CD14-positive monocyte (primary cell): ENCODE measurements around the gene DENND6B. TPM values are rescaled to one million over a fixed set of nuclear protein-coding genes. Genes with fewer than 3 reads are reported as not detected.

ENCODE experiments used
- DNase-seq, 3 donors: peaks; one replicate each; pipeline ENCODE4 v3.0.0-alpha.2; 2011 to 2022
- H2AFZ ChIP-seq: 2 replicates; pipeline ENCODE4 v1.6.0; 2012; ENCODE audit warnings: mild to moderate bottlenecking, low read depth, low read length, inconsistent platforms; ENCODE audit not compliant: insufficient read depth, poor library complexity, severe bottlenecking
- H3K27ac ChIP-seq, 2 donors: 1 replicate in 1 of 2; 2 replicates in 1 of 2; pipeline ENCODE4 v1.5.1; 2012 to 2013; ENCODE audit warnings: low read length in 2 of 2, control low read depth in 1 of 2, inconsistent platforms in 1 of 2, low read depth in 1 of 2, mild to moderate bottlenecking in 1 of 2
- H3K27me3 ChIP-seq, 2 donors: one replicate each; pipeline versions ENCODE4 v1.6.0 to v1.6.1; 2011 to 2013; ENCODE audit warnings: low read length in 2 of 2; ENCODE audit not compliant: control insufficient read depth in 2 of 2, insufficient read depth in 2 of 2
- H3K36me3 ChIP-seq, 2 donors: replicated peaks in 1 of 2; 1 replicate in 1 of 2; 2 replicates in 1 of 2; pipeline versions ENCODE4 v1.5.1 to v1.6.1; 2012 to 2013; ENCODE audit warnings: low read length in 2 of 2, control low read depth in 1 of 2, inconsistent platforms in 1 of 2, mild to moderate bottlenecking in 1 of 2; ENCODE audit not compliant: insufficient read depth in 2 of 2, control insufficient read depth in 1 of 2
- H3K4me1 ChIP-seq, 2 donors: 1 replicate in 1 of 2; 2 replicates in 1 of 2; pipeline versions ENCODE4 v1.5.1 to v1.6.1; 2012 to 2013; ENCODE audit warnings: low read length in 2 of 2, control low read depth in 1 of 2, inconsistent platforms in 1 of 2, mild to moderate bottlenecking in 1 of 2, moderate library complexity in 1 of 2; ENCODE audit not compliant: insufficient read depth in 2 of 2, control insufficient read depth in 1 of 2
- H3K4me2 ChIP-seq: replicated peaks from 2 replicates; pipeline ENCODE3; 2012; ENCODE audit warnings: low read length, moderate library complexity, mild to moderate bottlenecking; ENCODE audit not compliant: poor library complexity, severe bottlenecking; ENCODE audit errors: extremely low read depth
- H3K4me3 ChIP-seq, 3 experiments: fragments of 200-600 bp in 1 of 3; sonication (generic) in 1 of 3; replicated peaks in 1 of 3; 1 replicate in 2 of 3; 2 replicates in 1 of 3; pipeline ENCODE4 v1.5.1; 2011 to 2013; ENCODE audit warnings: low read length in 3 of 3, mild to moderate bottlenecking in 3 of 3, control low read depth in 2 of 3, low read depth in 2 of 3, inconsistent platforms in 1 of 3, moderate library complexity in 1 of 3
- H3K79me2 ChIP-seq: 2 replicates; pipeline ENCODE4 v1.6.0; 2012; ENCODE audit warnings: mild to moderate bottlenecking, control low read depth, inconsistent platforms, low read length, moderate library complexity; ENCODE audit not compliant: insufficient read depth
- H3K9ac ChIP-seq: 2 replicates; pipeline ENCODE4 v1.6.0; 2017; ENCODE audit warnings: low read length, mild to moderate bottlenecking; ENCODE audit not compliant: insufficient read depth, poor library complexity, severe bottlenecking
- H3K9me3 ChIP-seq, 2 donors: replicated peaks in 1 of 2; 1 replicate in 1 of 2; 2 replicates in 1 of 2; pipeline versions ENCODE4 v1.5.1 to v1.6.1; 2012 to 2013; ENCODE audit warnings: low read length in 2 of 2, control low read depth in 1 of 2; ENCODE audit not compliant: control insufficient read depth in 1 of 2, insufficient read depth in 1 of 2
- H4K20me1 ChIP-seq: 2 replicates; pipeline ENCODE4 v1.6.0; 2012; ENCODE audit warnings: mild to moderate bottlenecking, low read length, control low read depth, moderate library complexity; ENCODE audit not compliant: insufficient read depth
- H3K27ac Mint-ChIP-seq, 7 donors: one replicate each; pipeline ENCODE4 v1.8.0; 2020; ENCODE audit warnings: mild to moderate bottlenecking in 7 of 7, mixed read lengths in 7 of 7, moderate library complexity in 6 of 7, inconsistent platforms in 2 of 7
- H3K27me3 Mint-ChIP-seq, 3 donors: one replicate each; pipeline ENCODE4 v1.8.0; 2021 to 2022; ENCODE audit warnings: low read depth in 3 of 3, mild to moderate bottlenecking in 3 of 3, mixed read lengths in 3 of 3, moderate library complexity in 3 of 3, inconsistent platforms in 1 of 3
- H3K36me3 Mint-ChIP-seq, 2 donors: one replicate each; pipeline ENCODE4 v1.8.0; 2020; ENCODE audit warnings: mixed read lengths in 2 of 2, inconsistent platforms in 1 of 2, mild to moderate bottlenecking in 1 of 2
- H3K4me1 Mint-ChIP-seq: one replicate; pipeline ENCODE4 v1.8.0; 2020; ENCODE audit warnings: mild to moderate bottlenecking, mixed read lengths
- H3K4me3 Mint-ChIP-seq, 2 donors: one replicate each; pipeline ENCODE4 v1.8.0; 2020; ENCODE audit warnings: mild to moderate bottlenecking in 2 of 2, mixed read lengths in 2 of 2, moderate library complexity in 1 of 2
- H3K9me3 Mint-ChIP-seq, 7 donors: one replicate each; pipeline ENCODE4 v1.8.0; 2020 to 2022; ENCODE audit warnings: mixed read lengths in 7 of 7, mild to moderate bottlenecking in 6 of 7, moderate library complexity in 6 of 7, inconsistent platforms in 2 of 7
- CTCF ChIP-seq: fragments of 200-600 bp; IDR thresholded peaks from one replicate; pipeline ENCODE4 v1.8.0; 2022; ENCODE audit warnings: antibody characterized with exemption, mild to moderate bottlenecking
- WGBS: methylation state at CpG from one replicate; pipeline ENCODE4 v1.1.5; 2013; ENCODE audit warnings: missing lambda C conversion rate; ENCODE audit not compliant: insufficient coverage; 5-methylcytosine and 5-hydroxymethylcytosine counted together
- intact Hi-C, 2 donors: fragments of 100-400 bp; cut with micrococcal nuclease; formaldehyde crosslinking; loops; one replicate each; pipeline versions ENCODE4 v1.15.0 to v1.15.1; 2023
- polyA plus RNA-seq, 3 donors: library from polyadenylated mRNA; depleted of rRNA in 1 of 3; unstranded in 2 of 3; stranded (reverse) in 1 of 3; fragments of 300-500 nt in 2 of 3; fragments of >200 nt in 1 of 3; fragmentation: Illumina TruSeq in 2 of 3; gene quantifications; 1 replicate in 2 of 3; 2 replicates in 1 of 3; pipeline ENCODE4 v1.2.3, GENCODE V29; 2012 to 2021

Gene DENND6B
- polyA plus RNA-seq, 3 donors = 1.7 to 10.6 (median 2.1) TPM

GRCh38 chr22:50292643-50293440 lies 34.0 kb downstream of the DENND6B start:
- peaks cover 57 to 60% of the 10 kb centered on the region in 2 donors for H3K36me3 ChIP-seq
- 18% methylated on average over 25 of the region's 29 CpGs for WGBS
- Mint-ChIP-seq H3K36me3 (peaks cover 51 to 81% of the 10 kb centered on the region in 2 donors), H3K4me1 (peaks cover 44% of the 10 kb centered on the region), H3K27me3 (peaks cover 0 to 2% (median 0%) of the 10 kb centered on the region in 3 donors), H3K4me3 (peak overlapping the region; percentile 42 to 62), H3K9me3 (no peaks in the 10 kb centered on the region), H3K27ac (peak overlapping the region; percentile 20 to 81 (median 73))
- peak overlapping the region; percentile 8 to 49 for H3K27ac ChIP-seq
- H3K4me2 ChIP-seq = peak overlapping the region; percentile 55
- H3K4me3 ChIP-seq = peak overlapping the region in 1 of 3 experiments; percentile 54
- no peak for DNase-seq
- intact Hi-C loops = loop anchor here (1.0 to 5.0 kb wide), 2 partner anchors 8 to 34 kb away; partner anchors contain the start of gene DENND6B (in 2 of the 2)
- H3K9me3 ChIP-seq = no peaks in the 10 kb centered on the region
- H4K20me1 ChIP-seq = peaks cover 100% of the 10 kb centered on the region
- H3K27me3 ChIP-seq = no peaks in the 10 kb centered on the region
- H3K9ac ChIP-seq = peak overlapping the region; percentile 32
- H3K4me1 ChIP-seq = peaks cover 32 to 52% of the 10 kb centered on the region in 2 donors
- TF ChIP-seq CTCF = no peak
- peaks cover 100% of the 10 kb centered on the region for H3K79me2 ChIP-seq
- no peak overlapping the region for H2AFZ ChIP-seq

DNA sequence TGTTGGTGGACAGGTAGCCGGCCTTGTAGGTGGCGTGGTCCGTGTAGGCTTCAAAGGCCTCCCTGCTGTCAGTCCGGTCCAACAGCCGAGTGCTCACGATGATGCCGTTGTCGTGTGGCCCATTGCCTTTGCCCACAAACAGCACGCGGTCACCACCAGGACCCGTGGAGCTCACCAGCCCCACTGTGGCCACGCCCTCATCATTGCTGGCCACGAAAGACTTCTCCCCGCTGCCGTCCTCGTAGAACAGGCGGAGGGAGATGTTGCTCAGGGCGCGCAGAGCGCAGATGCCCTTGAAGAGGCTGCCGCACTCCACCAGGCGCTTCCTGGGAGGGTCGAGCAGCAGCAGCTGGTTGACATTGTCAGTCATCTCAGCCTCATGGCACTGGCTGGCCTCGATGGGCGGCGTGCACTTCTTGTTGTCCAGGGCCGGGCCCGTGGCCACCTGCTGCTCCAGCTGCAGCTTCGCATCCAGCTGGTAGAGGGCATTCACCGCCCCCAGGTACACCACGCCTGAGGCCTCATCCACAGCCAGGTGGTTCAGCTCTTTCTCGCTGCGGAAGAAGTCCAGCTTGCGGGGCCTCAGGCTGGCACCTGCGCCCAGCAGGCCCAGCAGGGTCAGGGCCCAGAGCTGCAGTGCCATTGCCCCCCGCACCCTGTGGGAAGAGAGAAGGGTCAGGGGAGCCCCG lies 36.7 kb downstream of the DENND6B start:
- TF ChIP-seq CTCF = no peak
- no peak for DNase-seq
- peaks cover 51 to 79% of the 10 kb centered on the region in 2 donors for H3K36me3 Mint-ChIP-seq
- Histone ChIP-seq H3K4me3 (no peak overlapping the region), H3K36me3 (peaks cover 77 to 79% of the 10 kb centered on the region in 2 donors), H3K9ac (no peak overlapping the region), H3K4me1 (peaks cover 25 to 29% of the 10 kb centered on the region in 2 donors), H3K27me3 (no peaks in the 10 kb centered on the region), H3K27ac (peak overlapping the region in 1 of 2 donors; percentile 36), H2AFZ (no peak overlapping the region), H4K20me1 (peaks cover 100% of the 10 kb centered on the region), H3K9me3 (no peaks in the 10 kb centered on the region), H3K79me2 (peaks cover 91% of the 10 kb centered on the region), H3K4me2 (no peak overlapping the region)
- intact Hi-C loops = loop anchor here (5.0 kb wide), 1 partner anchor 37 kb away; the partner anchor contains the start of gene DENND6B (in 2 of the 2)
- peaks cover 29% of the 10 kb centered on the region for H3K4me1 Mint-ChIP-seq
- no peaks in the 10 kb centered on the region for H3K9me3 Mint-ChIP-seq
- H3K27ac Mint-ChIP-seq = no peak overlapping the region
- H3K4me3 Mint-ChIP-seq = no peak overlapping the region
- H3K27me3 Mint-ChIP-seq = peaks cover 0 to 2% (median 0%) of the 10 kb centered on the region in 3 donors
- 94% methylated on average over 34 of the region's 37 CpGs for WGBS
